CD4-positive, alpha-beta T cell (primary cell): ENCODE data around the gene GABPB1. TPM values are rescaled to one million over a fixed set of nuclear protein-coding genes. Genes with fewer than 3 reads are reported as not detected.

Source experiments
- ATAC-seq: fragments of 200-7000 bp; cut with Tn5 transposase; one replicate; pipeline ENCODE4 v1.10.0; 2022; ENCODE audit warnings: mild to moderate bottlenecking; ENCODE audit not compliant: poor library complexity
- CTCF ChIA-PET: fragments of 350-600 bp; sonication (Branson Sonifier 250); formaldehyde crosslinking; loops from one replicate; lab custom pipeline; 2021; ENCODE audit warnings: antibody characterized with exemption, inconsistent platforms; lab: Charles Lee
- POLR2A ChIA-PET: fragments of 350-600 bp; sonication (Branson Sonifier 250); formaldehyde crosslinking; loops from one replicate; lab custom pipeline; 2021; ENCODE audit warnings: antibody characterized with exemption, inconsistent platforms; lab: Charles Lee
- DNase-seq, 14 experiments: peaks; one replicate each; pipeline ENCODE4 v3.0.0-alpha.2; 2013 to 2020; ENCODE audit warnings: mixed read lengths in 2 of 14
- H3K27ac ChIP-seq, 2 donors: one replicate each; pipeline versions ENCODE4 v1.5.1 to v1.7.0; 2013; ENCODE audit warnings: low read length in 2 of 2, low read depth in 1 of 2, mild to moderate bottlenecking in 1 of 2
- H3K27me3 ChIP-seq, 2 experiments: 1 replicate in 1 of 2; 2 replicates in 1 of 2; pipeline versions ENCODE4 v1.6.1 to v1.7.0; 2013; ENCODE audit warnings: low read length in 2 of 2, control low read depth in 1 of 2, mild to moderate bottlenecking in 1 of 2, moderate library complexity in 1 of 2; ENCODE audit not compliant: insufficient read depth in 2 of 2, control insufficient read depth in 1 of 2
- H3K36me3 ChIP-seq: one replicate; pipeline ENCODE4 v1.6.1; 2013; ENCODE audit warnings: low read length, control low read depth; ENCODE audit not compliant: insufficient read depth
- H3K4me1 ChIP-seq: one replicate; pipeline ENCODE4 v1.6.1; 2013; ENCODE audit warnings: low read length, control low read depth; ENCODE audit not compliant: insufficient read depth
- H3K4me3 ChIP-seq: one replicate; pipeline ENCODE4 v1.5.1; 2013; ENCODE audit warnings: mild to moderate bottlenecking, low read length, moderate library complexity
- H3K9me3 ChIP-seq, 2 experiments: 1 replicate in 1 of 2; 2 replicates in 1 of 2; pipeline versions ENCODE4 v1.6.1 to v1.7.0; 2013; ENCODE audit warnings: low read length in 2 of 2, mild to moderate bottlenecking in 2 of 2, control low read depth in 1 of 2, moderate library complexity in 1 of 2; ENCODE audit not compliant: control insufficient read depth in 1 of 2, insufficient read depth in 1 of 2
- H3K27ac Mint-ChIP-seq: one replicate; pipeline ENCODE4 v1.8.0; 2020; ENCODE audit warnings: mixed read lengths
- H3K27me3 Mint-ChIP-seq: one replicate; pipeline ENCODE4 v1.8.0; 2021; ENCODE audit warnings: mixed read lengths
- H3K36me3 Mint-ChIP-seq: one replicate; pipeline ENCODE4 v1.8.0; 2021; ENCODE audit warnings: low read depth, mixed read lengths
- H3K4me1 Mint-ChIP-seq: one replicate; pipeline ENCODE4 v1.8.0; 2021; ENCODE audit warnings: low read depth, mixed read lengths
- H3K4me3 Mint-ChIP-seq: one replicate; pipeline ENCODE4 v1.8.0; 2020; ENCODE audit warnings: mild to moderate bottlenecking, mixed read lengths
- H3K9me3 Mint-ChIP-seq: one replicate; pipeline ENCODE4 v1.8.0; 2020; ENCODE audit warnings: mixed read lengths
- intact Hi-C, 2 experiments: fragments of 100-400 bp; cut with DNase I in 1 of 2; cut with micrococcal nuclease in 1 of 2; formaldehyde crosslinking; loops; one replicate each; pipeline versions ENCODE4 v1.15.1 to v1.9.0; 2023 to 2025; cut with DNase I, micrococcal nuclease
- total RNA-seq, 174 experiments: library from RNA in 2 of 174; stranded (reverse) in 2 of 174; gene quantifications; one replicate each; pipeline ENCODE4 v1.2.3 and lab custom pipeline; 2021 to 2026
- TF ChIP-seq, protein P1 (sequence below): fragments of 200-600 bp; IDR thresholded peaks from one replicate; pipeline ENCODE4 v1.8.0; 2022; ENCODE audit warnings: antibody characterized with exemption, mild to moderate bottlenecking

GABPB1 gene
- total RNA-seq, 2 experiments from 2014 or later: 25.7 to 27.1 TPM

DNA sequence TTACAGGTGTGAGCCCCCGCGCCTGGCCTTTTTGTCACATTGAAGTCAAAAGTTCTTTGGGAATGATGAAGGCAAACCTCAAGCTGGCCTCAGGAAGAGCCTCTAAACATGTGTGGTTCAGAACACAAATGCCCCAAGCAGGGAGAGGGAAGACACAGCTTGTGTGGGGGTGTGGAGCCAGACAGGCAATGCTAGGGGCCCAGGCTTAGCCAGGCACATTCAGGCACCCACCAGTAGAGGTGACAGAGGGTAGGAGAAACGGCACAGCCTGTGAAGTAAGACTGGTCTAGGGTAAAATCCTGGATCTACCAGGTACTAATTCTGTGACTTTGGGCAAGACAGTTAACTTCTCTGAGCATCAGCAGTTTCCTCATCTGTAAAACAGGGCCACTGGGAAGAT, 93.0 kb downstream of the GABPB1 start:
- Mint-ChIP-seq H3K9me3 (no peaks in the 10 kb centered on the region), H3K4me1 (peaks cover 27% of the 10 kb centered on the region), H3K36me3 (no peaks in the 10 kb centered on the region), H3K4me3 (no peak overlapping the region), H3K27ac (no peak overlapping the region), H3K27me3 (peaks cover 2% of the 10 kb centered on the region)
- CTCF ChIA-PET: no interaction called here
- no peaks in the 10 kb centered on the region for H3K36me3 ChIP-seq
- TF ChIP-seq, protein P1, sequence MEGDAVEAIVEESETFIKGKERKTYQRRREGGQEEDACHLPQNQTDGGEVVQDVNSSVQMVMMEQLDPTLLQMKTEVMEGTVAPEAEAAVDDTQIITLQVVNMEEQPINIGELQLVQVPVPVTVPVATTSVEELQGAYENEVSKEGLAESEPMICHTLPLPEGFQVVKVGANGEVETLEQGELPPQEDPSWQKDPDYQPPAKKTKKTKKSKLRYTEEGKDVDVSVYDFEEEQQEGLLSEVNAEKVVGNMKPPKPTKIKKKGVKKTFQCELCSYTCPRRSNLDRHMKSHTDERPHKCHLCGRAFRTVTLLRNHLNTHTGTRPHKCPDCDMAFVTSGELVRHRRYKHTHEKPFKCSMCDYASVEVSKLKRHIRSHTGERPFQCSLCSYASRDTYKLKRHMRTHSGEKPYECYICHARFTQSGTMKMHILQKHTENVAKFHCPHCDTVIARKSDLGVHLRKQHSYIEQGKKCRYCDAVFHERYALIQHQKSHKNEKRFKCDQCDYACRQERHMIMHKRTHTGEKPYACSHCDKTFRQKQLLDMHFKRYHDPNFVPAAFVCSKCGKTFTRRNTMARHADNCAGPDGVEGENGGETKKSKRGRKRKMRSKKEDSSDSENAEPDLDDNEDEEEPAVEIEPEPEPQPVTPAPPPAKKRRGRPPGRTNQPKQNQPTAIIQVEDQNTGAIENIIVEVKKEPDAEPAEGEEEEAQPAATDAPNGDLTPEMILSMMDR: no peak
- H3K9me3 ChIP-seq: no peaks in the 10 kb centered on the region
- H3K27ac ChIP-seq: no peak overlapping the region
- H3K4me3 ChIP-seq: no peak overlapping the region
- peak in 2 of 14 experiments; percentile 17 to 33 for DNase-seq
- intact Hi-C loops: no loop called here
- peaks cover 22% of the 10 kb centered on the region for H3K4me1 ChIP-seq
- no peaks in the 10 kb centered on the region for H3K27me3 ChIP-seq
- POLR2A ChIA-PET: interaction anchor here (0.7 to 1.5 kb wide), 3 partner anchors 21 to 93 kb away, joined by 3 to 4 read pairs (median 3); partner anchors contain the start of gene GABPB1
- ATAC-seq: peak; percentile 55

DNA sequence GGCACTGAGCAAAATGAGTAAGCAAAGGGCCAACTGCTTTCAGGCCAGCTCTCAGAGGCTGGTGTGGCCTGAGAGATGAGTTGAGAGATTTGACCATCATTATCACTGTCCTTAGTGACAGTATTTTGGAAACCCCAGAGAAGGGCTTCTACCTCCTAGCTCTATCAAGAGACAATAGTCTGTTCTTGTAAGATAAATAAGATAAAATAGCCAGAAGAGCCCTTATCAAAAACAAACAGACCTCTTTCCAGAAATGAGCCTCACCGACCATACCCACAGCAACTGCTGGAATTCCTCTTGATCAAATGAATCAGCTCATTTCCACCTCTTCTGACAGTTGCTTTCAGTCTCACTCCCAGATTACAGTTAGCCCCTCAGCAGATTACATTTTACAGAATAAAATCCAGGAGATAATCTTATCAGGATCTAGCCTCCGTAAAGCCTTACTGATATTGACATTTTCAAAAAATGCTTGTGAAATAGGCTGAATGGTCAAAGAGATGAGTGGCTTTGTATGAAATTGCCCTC, 94.0 kb downstream of the GABPB1 start:
- H3K9me3 Mint-ChIP-seq: no peaks in the 10 kb centered on the region
- H3K27ac Mint-ChIP-seq: no peak overlapping the region
- intact Hi-C loops: no loop called here
- ChIA-PET CTCF (no interaction called here), POLR2A (no interaction called here)
- H3K9me3 ChIP-seq: no peaks in the 10 kb centered on the region
- no peak overlapping the region for H3K4me3 Mint-ChIP-seq
- H3K4me1 Mint-ChIP-seq: peaks cover 27% of the 10 kb centered on the region
- TF ChIP-seq, protein P1: no peak
- H3K4me3 ChIP-seq: no peak overlapping the region
- H3K4me1 ChIP-seq: peaks cover 22% of the 10 kb centered on the region
- ATAC-seq (no peak), DNase-seq (no peak)
- no peaks in the 10 kb centered on the region for H3K36me3 Mint-ChIP-seq
- no peaks in the 10 kb centered on the region for H3K27me3 ChIP-seq
- no peak overlapping the region for H3K27ac ChIP-seq
- H3K36me3 ChIP-seq: no peaks in the 10 kb centered on the region
- no peaks in the 10 kb centered on the region for H3K27me3 Mint-ChIP-seq

DNA sequence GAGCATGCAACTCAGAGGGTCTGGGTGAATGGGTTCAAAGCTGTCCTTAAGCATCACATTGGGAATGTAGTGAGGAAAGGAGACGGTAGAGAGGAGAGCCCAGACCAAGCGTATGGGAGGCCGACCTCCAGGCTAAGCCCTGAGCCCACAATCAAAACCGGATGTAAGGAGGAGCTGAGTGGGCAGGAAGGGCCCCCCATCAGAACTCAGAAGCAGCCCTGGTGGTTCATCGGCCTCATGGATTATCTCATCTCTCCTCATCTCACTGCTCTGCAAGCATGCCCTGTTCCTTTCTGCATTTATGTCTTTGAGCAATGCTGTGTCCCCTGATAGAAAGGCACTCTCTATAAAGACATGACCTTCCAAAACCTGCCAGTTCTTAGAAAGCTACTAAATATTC, 95.7 kb downstream of the GABPB1 start:
- no peak overlapping the region for H3K4me3 ChIP-seq
- no peaks in the 10 kb centered on the region for H3K36me3 ChIP-seq
- TF ChIP-seq, protein P1: no peak
- H3K27me3 ChIP-seq: no peaks in the 10 kb centered on the region
- Mint-ChIP-seq H3K4me1 (peaks cover 27% of the 10 kb centered on the region), H3K27me3 (no peaks in the 10 kb centered on the region), H3K27ac (no peak overlapping the region), H3K4me3 (no peak overlapping the region), H3K9me3 (no peaks in the 10 kb centered on the region), H3K36me3 (no peaks in the 10 kb centered on the region)
- DNase-seq (no peak), ATAC-seq (no peak)
- ChIA-PET CTCF (interaction anchor here (0.9 kb wide), 1 partner anchor 57 kb away, joined by 3 read pairs; no protein-coding TSS in a partner anchor), POLR2A (no interaction called here)
- peaks cover 22% of the 10 kb centered on the region for H3K4me1 ChIP-seq
- H3K9me3 ChIP-seq: no peaks in the 10 kb centered on the region
- no peak overlapping the region for H3K27ac ChIP-seq
- intact Hi-C loops: loop anchor here in 1 of 2 experiments (10.0 kb wide), 1 partner anchor 64 kb away; no protein-coding TSS in a partner anchor
